ENCODE measurements around the gene OR2T29.
"Not testable (repeated sequence)": the region's sequence is repeated elsewhere in the genome, so short reads cannot be mapped to it uniquely, and the experiment has no call there.

OR2T29 gene

GRCh38 chr1:248507773-248508172, 54.8 kb downstream of the OR2T29 start, which contains the start of gene OR2G6:
Gene OR2G6, plus strand, starts transcription at chr1:248508073. Its CDS starts 13,574 bp downstream, at chr1:248521647.
- not testable (repeated sequence) for DNase-seq
